CMK (cell line): Measurements from ENCODE around the gene ME1.
"Not testable (repeated sequence)": the region's sequence is repeated elsewhere in the genome, so short reads cannot be mapped to it uniquely, and the experiment has no call there.

Experiments used
- DNase-seq: peaks from one replicate; pipeline ENCODE4 v3.0.0-alpha.2; 2010; ENCODE audit warnings: low read depth

ME1 gene

DNA sequence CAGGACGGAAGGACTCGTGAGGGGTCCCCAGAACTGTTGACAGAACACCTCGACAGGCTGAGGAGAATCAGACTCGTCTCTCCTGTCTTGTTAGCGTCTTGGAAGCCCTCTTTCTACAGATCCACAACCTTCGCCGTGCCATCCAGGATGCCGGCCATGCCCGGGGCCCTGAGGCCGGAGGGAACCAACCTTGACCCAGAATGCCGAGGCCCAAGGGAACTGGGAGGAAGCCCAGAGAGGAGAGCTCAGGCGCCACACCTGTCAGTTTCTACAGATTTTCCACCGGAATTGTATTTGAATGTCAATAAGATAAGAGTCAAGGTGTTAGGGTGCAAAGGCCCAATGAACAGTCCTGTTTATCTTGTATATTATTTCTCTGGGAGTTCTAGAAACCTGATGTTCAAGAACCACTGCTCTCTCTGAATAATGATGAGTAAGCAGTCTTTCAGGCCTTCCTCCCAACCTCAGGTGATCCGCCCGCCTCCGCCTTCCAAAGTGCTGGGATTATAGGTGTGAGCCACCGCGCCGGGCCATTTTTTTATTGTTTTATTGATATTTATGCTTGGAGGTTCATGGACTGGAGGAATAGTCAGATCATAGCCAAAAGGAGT is 799 bp upstream of the ME1 start:
- no peak for DNase-seq

DNA sequence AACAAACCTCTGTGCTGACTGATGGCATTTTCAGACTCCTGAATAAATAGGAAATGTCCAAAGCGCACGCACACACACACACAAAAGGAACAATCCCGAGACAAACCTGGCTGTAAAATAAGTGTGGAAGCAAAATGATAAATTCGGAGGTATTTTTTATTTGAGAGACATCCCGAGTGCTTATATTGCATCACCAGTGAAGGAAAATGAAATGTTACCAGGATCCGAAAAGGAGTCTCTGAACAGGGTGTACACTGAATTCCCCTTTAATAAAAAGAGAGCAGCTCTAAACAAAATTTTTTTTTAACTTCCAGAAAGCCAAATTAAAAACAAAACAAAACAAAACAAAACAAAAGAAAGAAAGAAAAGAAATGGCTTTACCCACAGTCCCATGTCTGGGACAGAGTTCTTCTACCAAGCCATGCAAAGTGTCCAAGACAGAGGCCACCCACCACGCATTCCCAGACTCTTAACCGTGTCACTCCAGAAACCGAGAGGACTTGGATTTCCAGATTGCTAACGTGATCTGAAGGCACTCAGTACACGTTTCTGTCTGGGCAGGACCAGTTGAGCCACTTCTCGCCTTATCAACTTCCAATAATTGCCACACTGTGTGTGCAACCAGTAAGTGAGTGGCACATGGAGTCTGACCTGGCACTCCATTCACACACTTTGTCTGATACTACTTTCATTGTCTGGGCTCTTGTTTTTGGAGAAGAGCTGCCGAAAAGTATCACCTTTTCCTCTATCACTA is 817 bp downstream of the ME1 start:
- no peak for DNase-seq

DNA sequence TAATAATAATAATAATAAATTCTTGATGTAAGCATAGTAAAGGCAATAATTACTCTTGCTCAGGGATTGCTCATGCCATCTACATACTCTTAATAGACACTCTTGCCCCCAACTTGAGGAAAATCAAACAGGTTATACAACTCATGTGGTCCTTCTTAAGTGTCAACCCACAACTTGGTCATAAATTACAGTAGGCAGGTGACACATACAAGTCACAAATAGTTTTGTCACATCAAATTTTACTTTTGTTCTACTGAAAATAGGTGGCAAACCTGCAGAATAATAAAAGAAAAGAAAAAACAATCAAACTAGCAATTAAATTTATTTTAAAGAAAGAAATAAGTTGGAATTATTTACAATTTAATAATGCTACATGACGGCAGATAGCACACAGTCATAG is 1.6 kb downstream of the ME1 start:
- no peak for DNase-seq

DNA sequence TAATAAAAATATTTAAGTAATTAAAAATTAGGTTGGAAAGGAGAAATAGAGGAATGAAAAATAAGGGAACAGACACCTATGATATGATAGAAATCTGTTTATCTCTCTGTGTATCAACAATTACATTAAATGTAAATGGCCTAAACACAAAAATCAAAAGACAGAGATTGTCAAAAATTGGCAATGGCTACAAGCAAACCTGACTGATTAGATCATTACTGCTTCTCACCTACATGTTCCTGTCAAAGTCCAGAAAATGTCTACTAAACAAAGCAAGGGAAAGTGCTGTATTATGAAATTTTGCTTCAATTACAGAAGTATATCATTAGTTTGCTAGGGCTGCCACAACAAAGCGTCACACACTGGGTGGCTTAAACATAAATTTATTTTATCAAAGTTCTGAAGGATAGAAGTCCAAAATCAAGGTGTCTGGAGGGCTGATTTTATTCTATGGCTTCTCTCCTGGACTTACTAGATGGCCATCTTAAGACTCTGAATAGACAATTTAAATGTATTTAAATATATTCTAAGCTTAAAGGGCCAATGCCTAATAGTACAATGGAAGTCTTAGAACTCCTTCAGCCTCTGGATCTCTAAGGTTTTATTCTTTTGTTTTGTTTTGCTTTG is 6.3 kb downstream of the ME1 start:
- DNase-seq, result no peak

DNA sequence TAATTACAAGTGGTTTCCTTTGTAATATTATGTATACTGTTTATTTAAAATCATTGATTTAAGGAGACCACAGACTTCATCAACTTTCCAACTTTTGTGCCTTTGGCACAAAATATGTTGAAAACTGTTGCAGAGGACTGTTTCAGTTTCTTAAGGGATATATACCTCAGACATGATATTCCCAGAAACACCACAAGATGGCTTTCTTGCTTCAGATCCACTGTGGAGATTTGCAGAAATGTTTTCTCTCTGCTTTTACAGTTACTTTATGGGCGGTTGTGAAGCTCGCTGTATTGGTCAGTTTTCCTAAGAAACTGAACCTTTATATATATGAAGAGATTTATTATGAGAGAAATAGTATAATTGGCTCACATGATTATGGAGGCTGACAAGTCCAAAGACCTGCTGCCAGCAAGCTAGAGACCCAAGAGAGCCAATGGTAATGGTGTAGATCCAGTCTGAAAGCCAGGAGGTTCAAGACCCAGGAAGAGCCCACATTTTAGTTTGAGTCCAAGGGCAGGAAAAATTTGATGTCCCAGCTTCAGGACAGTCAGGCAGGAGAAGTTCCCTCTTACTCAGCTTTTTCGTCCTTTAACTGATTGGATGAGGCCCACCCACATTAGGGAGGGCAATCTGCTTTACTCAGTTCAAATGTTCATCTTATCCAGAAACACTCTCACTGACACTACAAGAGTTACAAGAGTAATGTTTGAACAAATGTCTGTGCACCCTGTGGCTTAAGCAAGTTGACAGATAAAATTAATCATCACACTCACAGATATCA is 12.8 kb downstream of the ME1 start:
- no peak for DNase-seq

DNA sequence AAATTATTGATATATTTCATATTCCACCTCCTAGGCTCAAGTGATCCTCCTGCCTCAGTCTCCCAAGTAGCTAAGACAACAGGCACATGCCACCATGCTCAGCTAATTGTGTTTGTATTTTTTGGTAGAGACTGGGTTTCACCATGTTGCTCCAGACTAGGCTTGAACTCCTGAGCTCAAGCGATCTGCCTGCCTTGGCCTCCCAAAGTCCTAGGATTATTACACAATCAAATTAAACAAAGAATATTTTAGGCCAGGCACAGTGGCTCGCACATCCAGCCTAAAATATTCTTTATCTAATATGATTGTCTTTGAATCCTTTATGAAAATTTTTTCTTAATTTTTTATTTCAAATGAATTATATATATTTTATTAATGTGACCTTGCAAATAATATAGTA is 17.8 kb downstream of the ME1 start:
- DNase-seq, result no peak

DNA sequence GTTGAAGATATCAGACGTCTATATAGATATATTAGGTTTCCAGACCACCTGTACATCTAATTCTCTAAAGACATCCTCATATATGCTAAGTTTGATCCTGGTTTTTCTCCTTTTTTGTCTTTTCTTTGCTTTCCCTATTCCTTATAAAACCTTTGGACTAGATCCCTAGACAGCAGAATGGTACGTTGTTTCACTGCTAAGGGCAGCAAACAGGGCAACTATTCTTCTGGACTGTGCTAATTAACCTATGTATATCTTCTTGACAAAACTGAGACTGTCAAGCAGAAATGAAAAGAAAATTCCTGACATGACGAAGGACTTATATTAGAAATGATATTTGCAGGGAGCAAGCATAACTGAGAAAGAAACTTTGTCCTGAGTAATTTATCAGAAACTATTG is 19.1 kb downstream of the ME1 start:
- DNase-seq, result no peak

DNA sequence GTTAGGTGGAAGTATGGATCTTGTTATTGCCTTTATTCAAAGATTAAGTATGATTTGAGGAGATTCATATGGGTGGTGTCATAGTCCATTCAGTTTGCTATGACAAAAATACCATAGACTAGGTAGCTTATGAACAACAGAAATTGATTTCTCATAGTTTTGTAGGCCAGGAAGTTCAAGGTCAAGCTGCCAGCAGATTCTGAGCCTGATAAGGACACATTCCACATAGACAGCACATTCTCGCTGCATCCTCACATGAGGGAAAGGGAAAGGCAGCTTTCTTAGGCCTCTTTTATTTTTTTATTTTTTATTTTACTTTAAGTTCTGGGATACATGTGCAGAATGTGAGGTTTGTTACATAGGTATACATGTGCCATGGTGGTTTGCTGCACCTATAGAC is 27.7 kb downstream of the ME1 start:
- DNase-seq, result no peak

DNA sequence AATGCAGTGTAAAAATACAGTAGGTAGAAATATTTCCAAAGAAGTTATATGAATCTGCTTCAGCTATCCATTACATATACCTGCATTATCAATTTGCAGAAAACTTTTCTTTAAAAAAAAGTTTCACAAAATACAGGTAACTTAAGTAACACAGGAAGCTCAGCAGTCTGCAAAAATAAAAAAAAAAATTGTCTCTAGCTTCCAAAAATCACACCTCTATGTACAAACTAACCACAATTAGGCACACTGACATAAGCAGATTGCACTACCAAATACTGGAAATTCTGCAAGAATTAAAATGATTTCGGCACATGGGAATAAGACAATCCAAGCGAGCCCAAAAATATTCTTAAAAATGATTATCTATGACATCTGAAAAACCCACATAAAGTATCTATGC is 41.2 kb downstream of the ME1 start:
- DNase-seq, result no peak

DNA sequence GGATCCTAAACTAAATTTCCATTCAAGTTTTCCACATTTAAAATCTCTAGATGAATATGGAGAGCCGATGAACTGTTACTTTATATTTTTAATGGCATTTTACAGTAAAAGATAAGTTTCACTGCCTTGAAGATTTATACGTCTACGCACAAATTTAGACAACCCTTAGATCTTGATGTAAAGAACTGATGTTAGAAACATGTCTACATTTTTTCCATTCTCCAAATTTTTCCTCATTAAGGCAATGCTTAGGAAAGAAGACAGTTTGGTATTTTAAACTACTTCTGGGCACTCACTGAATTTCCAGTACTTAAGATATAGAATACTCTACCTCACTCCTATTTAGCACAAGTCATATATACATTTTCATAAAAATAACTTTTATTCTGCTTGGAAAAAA is 45.4 kb downstream of the ME1 start:
- no peak for DNase-seq

DNA sequence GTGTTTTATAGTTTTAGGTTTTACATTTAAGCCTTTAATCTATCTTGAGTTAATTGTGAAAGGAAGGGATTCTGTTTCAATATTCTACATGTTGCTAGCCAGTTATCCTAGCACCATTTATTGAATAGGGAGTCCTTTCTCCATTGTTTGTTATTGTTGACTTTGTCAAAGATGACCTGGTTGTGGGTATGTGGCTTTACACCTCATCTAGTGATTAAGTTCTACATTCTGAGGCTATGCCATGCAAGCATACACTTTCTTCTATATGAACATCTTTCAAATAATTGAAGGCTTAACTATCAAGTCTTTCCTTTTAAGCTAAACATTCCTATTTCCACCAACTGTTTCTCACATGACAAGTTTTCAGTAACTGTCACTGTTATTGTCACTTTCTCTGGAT is 46.1 kb downstream of the ME1 start:
- DNase-seq, result no peak

DNA sequence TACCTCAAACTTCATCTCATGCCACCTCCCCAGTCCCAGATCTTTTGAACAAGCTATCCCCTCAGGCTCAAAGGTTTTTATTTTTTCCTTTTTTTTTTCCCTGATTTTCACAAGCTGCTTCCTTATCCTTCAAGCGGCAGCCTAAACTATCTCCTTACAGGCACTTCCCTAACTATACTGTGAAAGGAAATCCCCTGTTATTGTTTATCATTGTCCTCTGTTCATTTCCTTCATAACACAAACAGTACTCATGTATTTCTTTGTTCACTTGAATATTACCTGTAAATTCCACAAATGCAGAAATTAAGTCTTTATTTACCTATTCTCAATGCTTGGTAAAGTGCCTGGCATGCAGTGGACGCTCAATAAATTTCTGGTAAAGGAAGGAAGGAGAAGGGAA is 48.9 kb downstream of the ME1 start:
- no peak for DNase-seq

DNA sequence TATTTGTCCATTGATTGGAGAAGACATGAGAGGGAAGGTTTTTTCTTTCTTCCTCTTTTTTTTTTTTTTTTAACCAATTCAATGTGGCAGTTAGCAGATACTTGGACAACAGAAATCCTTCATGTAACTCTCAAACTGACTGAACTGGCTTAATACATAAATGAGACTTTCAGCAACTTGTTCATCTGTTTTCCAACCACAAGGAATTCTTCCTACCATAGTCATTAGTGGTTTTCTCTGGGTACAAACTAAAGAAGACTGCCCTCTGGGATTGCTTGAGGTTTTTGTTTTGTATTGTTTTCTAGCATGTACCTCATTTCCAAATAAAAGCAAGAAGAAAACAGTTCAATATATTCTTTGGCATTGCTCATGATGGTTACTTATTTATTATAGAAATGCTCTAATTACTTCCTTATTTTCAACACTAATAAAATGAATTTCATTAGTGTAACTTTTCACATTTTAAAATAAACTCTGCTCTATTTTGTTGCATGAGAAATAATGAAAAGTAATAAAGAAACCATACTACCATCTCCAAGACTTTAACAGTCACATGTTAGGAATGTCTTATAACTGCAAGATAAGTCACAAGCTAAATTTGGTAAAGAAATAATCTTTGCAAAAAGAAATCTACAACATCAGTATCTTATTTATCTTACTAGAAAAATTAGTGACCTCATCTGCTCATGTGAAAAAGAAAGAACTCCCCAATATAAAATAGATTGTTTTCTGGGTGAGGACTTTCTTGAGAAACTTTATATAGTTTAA is 52.0 kb downstream of the ME1 start:
- no peak for DNase-seq

DNA sequence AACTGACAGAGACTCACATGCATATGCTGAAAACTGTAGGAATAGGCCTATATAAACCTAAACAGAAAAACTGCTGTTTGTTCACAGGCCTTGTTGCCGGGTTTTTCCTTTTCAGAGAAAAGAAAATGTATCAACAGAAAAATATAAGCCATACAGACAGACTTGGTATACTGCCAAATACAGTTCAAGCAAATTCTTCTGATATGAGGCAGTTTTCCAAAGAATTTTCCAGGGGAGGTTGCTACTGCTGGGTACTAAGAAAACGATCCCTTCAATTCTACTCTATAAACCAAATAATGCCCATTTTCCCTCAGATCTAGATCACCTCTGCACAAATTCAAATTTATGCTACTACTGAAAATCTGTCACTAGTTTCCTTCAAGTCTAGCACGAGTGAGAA is 59.4 kb downstream of the ME1 start:
- no peak for DNase-seq

DNA sequence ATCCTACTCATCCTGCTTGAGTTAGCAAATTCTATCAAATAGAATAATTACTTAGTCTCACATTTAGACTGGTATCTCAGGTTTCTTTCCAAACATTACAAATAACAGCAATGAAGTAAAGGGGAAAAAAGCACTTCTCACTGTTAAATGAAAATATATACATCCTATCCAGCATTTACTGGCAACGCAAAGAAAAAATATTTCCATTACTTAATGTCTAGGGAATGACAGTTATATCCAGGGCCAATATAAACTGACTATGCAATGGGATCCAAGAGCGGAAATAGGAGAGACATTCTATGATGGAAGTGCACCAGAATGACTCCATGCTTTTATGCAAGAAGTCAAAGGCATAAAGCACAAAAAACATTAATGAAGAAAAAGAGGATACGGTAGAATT is 60.3 kb downstream of the ME1 start:
- DNase-seq, result no peak

DNA sequence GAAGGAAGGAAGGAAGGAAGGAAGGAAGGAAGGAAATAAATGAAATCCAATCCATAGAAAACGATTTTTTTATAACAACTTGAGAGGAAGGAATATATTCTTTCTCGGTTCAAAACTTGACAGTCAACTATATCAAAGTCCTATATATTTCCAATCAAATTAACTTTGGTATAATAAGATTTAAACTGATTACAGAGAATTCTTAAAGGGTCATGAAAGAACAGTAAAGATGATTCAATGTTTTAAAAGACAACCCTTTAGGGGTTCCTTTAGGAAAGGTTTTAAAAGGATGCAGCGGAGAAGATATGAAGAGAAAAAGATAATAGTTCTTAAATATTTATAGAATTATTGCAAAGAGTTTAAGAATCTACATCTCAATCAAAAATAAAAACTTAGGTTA is 61.2 kb downstream of the ME1 start:
- no peak for DNase-seq

DNA sequence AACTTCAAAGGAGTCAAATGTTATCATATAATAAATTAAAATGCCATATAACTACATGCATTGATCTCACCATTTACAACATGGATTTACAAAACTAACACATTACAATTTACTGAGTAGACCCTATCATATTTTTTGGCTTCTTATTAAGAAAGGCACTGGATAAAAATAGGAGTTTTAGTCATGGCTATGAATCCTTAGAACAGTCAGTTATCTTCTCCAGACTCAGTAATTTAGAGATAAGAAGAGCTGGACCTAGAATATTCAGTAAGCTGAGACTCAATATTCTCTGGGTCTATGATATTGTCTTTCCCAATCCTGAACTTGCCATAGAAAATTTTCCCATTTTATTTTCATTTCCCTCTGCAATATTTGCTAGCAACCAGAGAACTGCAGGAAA is 62.3 kb downstream of the ME1 start:
- DNase-seq, result no peak

DNA sequence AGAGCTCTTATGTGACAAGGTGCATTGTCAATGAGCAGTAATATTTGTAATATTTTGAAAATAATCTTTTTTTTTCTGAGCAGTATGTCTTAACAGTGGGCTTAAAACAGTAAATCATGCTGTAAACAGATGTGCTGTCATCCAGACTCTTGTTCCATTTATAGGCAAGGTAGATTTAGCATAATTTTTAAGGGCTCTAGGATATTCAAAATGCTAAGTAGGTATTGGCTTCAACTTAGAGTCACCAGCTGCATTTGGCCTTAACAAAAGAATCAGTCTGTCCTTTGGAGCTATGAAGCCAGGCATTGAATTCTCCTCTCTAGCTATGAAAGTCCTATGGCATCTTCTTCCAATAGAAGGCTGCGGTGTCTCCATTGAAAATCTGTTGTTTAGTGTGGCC is 63.7 kb downstream of the ME1 start:
- DNase-seq, result no peak

DNA sequence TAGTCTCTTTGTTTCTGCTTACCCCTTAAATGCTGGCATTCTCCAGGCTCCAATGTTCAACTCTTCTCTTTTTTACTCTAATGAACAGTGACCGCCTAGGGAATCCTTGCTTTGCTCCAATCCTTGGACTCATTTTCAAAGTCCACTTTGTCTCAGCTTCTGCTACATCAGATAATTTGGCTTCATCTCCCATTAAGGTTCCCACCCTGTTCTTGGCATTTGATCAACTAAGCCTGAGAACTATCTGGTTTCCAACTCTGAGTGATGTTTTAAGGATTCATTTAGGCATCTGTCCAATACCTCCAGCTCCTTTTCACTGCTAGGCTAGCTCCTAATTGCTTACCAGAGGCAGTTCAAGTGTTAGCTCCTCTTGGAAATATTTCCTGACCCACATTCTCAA is 64.9 kb downstream of the ME1 start:
- DNase-seq, result no peak

DNA sequence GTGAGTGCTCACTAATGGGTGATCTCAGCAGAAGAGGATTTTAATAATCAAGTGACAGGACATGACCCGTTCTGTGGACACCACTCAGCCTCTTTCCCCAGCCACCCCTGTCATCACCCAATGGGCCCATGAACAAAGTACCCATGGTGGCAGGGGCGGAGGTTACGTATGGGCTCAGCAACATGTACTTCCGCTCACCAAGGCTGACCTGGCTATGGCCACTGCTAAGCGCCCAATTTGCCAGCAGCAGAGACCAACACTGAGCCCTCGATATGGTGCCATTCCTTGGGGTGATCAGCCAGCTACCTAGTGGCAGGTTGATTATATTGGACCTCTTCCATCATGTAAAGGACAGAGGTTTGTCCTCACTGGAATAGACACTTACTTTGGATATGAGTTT is 68.5 kb downstream of the ME1 start:
- not testable (repeated sequence) for DNase-seq

DNA sequence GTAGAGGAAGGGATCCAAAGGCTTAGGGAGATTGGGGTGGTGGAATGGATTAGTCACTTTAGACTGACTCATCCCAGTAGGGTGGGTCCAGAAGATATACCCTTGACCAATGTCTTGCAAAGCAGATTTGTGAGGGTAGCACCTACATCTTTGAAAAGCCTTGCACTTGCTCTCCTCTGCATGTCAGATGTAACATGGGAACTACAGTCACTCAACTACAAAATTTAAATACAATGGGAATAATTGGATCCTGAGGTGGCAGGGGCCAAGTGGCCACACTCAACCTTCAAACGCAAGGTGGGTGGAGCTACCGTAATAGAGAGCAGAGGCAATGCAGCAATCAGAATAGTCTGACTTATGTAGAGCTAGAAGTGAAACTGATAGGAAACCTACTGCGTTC is 71.2 kb downstream of the ME1 start:
- no peak for DNase-seq

DNA sequence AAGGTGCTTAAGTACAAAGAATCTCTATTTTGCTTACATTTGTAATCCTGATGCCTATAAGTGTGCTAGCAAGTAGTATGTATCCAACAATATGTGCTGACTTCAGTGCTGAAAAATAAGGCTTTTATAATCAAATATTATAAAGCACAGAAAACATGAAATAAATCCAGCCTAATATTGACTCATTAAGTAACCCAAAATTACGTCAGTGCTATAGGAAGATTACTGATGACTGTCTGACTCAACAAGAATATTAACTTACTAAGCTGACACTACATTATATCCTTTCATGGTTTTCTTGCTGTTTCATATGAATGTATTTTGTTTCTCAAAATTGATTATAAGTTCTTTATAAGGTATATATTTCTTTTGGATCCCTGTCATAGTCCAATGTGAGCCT is 76.1 kb downstream of the ME1 start:
- DNase-seq, result no peak
